MCF 10A (cell line): Measurements from ENCODE around the gene CERT1. TPM values are rescaled to one million over a fixed set of nuclear protein-coding genes. Genes with fewer than 3 reads are reported as not detected.
"Not testable (repeated sequence)": the region's sequence is repeated elsewhere in the genome, so short reads cannot be mapped to it uniquely, and the experiment has no call there.

Source experiments
- Bru-seq: library from RNA; stranded (reverse); fragments of 400-500 nt; gene quantifications from one replicate; lab custom pipeline; 2021; lab: Mats Ljungman, UMichigan
- BruChase-seq, 2 experiments: library from RNA; stranded (reverse); fragments of 400-500 nt; gene quantifications; one replicate each; lab custom pipeline; 2021; lab: Mats Ljungman, UMichigan
- BruUV-seq: library from RNA; stranded (reverse); fragments of 400-500 nt; replicated peaks from 2 replicates; lab custom pipeline; 2021; lab: Mats Ljungman, UMichigan
- CTCF ChIA-PET: fragments of 300-600 bp; sonication (Branson Sonifier 250); formaldehyde crosslinking; extraction: SDS; loops from one replicate; lab custom pipeline; 2021; ENCODE audit warnings: antibody characterized with exemption, inconsistent platforms; lab: Yijun Ruan, JAX
- POLR2A ChIA-PET: fragments of 300-600, 350-650 bp; sonication (Branson Sonifier 250); formaldehyde crosslinking; extraction: SDS; loops from one replicate; lab custom pipeline; 2020; ENCODE audit warnings: antibody characterized with exemption, inconsistent platforms; lab: Yijun Ruan, JAX
- DNase-seq: peaks from one replicate; pipeline ENCODE4 v3.0.0-alpha.2; 2018; ENCODE audit not compliant: unreplicated experiment
- H3K27ac Mint-ChIP-seq: one replicate; pipeline ENCODE4 v1.8.0; 2022; ENCODE audit warnings: mild to moderate bottlenecking, low read depth, mixed read lengths; ENCODE audit not compliant: unreplicated experiment
- H3K27me3 Mint-ChIP-seq: one replicate; pipeline ENCODE4 v1.8.0; 2022; ENCODE audit warnings: mixed read lengths; ENCODE audit not compliant: insufficient read depth, unreplicated experiment
- H3K36me3 Mint-ChIP-seq: one replicate; pipeline ENCODE4 v1.8.0; 2022; ENCODE audit warnings: mild to moderate bottlenecking, moderate library complexity, mixed read lengths; ENCODE audit not compliant: insufficient read depth, unreplicated experiment
- H3K4me1 Mint-ChIP-seq: one replicate; pipeline ENCODE4 v1.8.0; 2022; ENCODE audit warnings: mixed read lengths; ENCODE audit not compliant: insufficient read depth, unreplicated experiment
- H3K4me3 Mint-ChIP-seq: one replicate; pipeline ENCODE4 v1.8.0; 2022; ENCODE audit warnings: mild to moderate bottlenecking, moderate library complexity, mixed read lengths; ENCODE audit not compliant: unreplicated experiment
- H3K9me3 Mint-ChIP-seq: one replicate; pipeline ENCODE4 v1.8.0; 2022; ENCODE audit warnings: mixed read lengths; ENCODE audit not compliant: unreplicated experiment
- CTCF ChIP-seq: fragments of 200-600 bp; IDR thresholded peaks from one replicate; pipeline ENCODE4 v1.8.0; 2022; ENCODE audit warnings: antibody characterized with exemption, mild to moderate bottlenecking; ENCODE audit not compliant: unreplicated experiment
- intact Hi-C: fragments of 100-400 bp; cut with micrococcal nuclease; formaldehyde crosslinking; loops from 2 replicates; pipeline ENCODE4 v1.14.1; 2022
- long read RNA-seq: library from polyadenylated mRNA; stranded (forward); transcript quantifications from one replicate; pipeline ENCODE4 v2.0.0, GENCODE V29; 2022
- total RNA-seq: library from RNA; stranded (reverse); gene quantifications from 2 replicates; pipeline ENCODE4 v1.2.3, GENCODE V29; 2022

The CERT1 gene
- 19.6 and 21.7 TPM in 2 replicates for total RNA-seq
- Bru-seq, nascent RNA, result percentile 78 among the genes with signal in this experiment
- percentile 67 among the genes with signal in this experiment for BruChase-seq, experiment 1, labeled RNA remaining after a 6-hour chase
- percentile 74 among the genes with signal in this experiment for BruChase-seq, experiment 2, labeled RNA remaining after a 2-hour chase
- long read RNA-seq, full-length matches to known transcripts, result 30 of 35 reads
- long read RNA-seq, partial matches to known transcripts, result 0 of 35 reads
- long read RNA-seq, other reads (novel, unspliced or antisense), result 5 of 35 reads

- Mint-ChIP-seq H3K36me3 (no peaks in the 10 kb centered on the region), H3K27me3 (no peaks in the 10 kb centered on the region), H3K27ac (peak within 1 kb of the TSS; percentile 96), H3K4me1 (peaks cover 28% of the 10 kb centered on the region), H3K9me3 (no peaks in the 10 kb centered on the region), H3K4me3 (peak within 1 kb of the TSS; percentile 79)
- peak; percentile 98 for DNase-seq
- BruUV-seq, result TSS peak; percentile 55
- ChIA-PET POLR2A (interaction anchor here (0.6 to 5.4 kb wide), 25 partner anchors 9 to 1946 kb away, joined by 3 to 52 read pairs (median 4); partner anchors contain the start of genes ANKRA2, HMGCR, POC5 and UTP15), CTCF (interaction anchor here (0.6 to 0.7 kb wide), 2 partner anchors 168 to 464 kb away, joined by 3 to 4 read pairs; no protein-coding TSS in a partner anchor)
- intact Hi-C loops, result loop anchor here (2.0 to 5.0 kb wide), 3 partner anchors 56 to 175 kb away; partner anchors contain the start of gene HMGCR
- TF ChIP-seq CTCF, result no peak
Measured at GRCh38 chr5:75511435-75512382, at the start of gene CERT1, which contains the start of gene POLK. Gene CERT1, minus strand, starts transcription at chr5:75511629. Its CDS starts 422 bp downstream, at chr5:75511207. Gene POLK, plus strand, starts transcription at chr5:75511891.

- BruUV-seq, DNase-seq, H3K27me3 Mint-ChIP-seq, H3K36me3 Mint-ChIP-seq, CTCF ChIA-PET, POLR2A ChIA-PET, intact Hi-C loops, H3K27ac Mint-ChIP-seq, H3K4me3 Mint-ChIP-seq: not testable (repeated sequence)
- peaks cover 21% of the 10 kb centered on the region for H3K9me3 Mint-ChIP-seq
- H3K4me1 Mint-ChIP-seq, result peaks cover 15% of the 10 kb centered on the region
Measured at GRCh38 chr5:75560655-75561054, 49.2 kb upstream of the CERT1 start.

- POLR2A ChIA-PET, result interaction anchor here (0.6 to 0.9 kb wide), 2 partner anchors 49 to 639 kb away, joined by 3 to 5 read pairs; no protein-coding TSS in a partner anchor
- TF ChIP-seq CTCF, result no peak
- no TSS peak for BruUV-seq
- H3K9me3 Mint-ChIP-seq, result peaks cover 18% of the 10 kb centered on the region
- H3K36me3 Mint-ChIP-seq, result peaks cover 21% of the 10 kb centered on the region
- CTCF ChIA-PET, result interaction anchor here (0.6 kb wide), 1 partner anchor 774 kb away, joined by 3 read pairs; no protein-coding TSS in a partner anchor
- peaks cover 6% of the 10 kb centered on the region for H3K4me1 Mint-ChIP-seq
- no peak overlapping the region for H3K27ac Mint-ChIP-seq
- intact Hi-C loops, result no loop called here
- H3K27me3 Mint-ChIP-seq, result no peaks in the 10 kb centered on the region
- no peak overlapping the region for H3K4me3 Mint-ChIP-seq
- peak; percentile 19 for DNase-seq
Measured at GRCh38 chr5:75558981-75559632, 47.7 kb upstream of the CERT1 start.

GRCh38 chr5:75558221-75558620 lies 46.8 kb upstream of the CERT1 start:
- CTCF ChIA-PET, result interaction anchor here (0.5 to 0.6 kb wide), 3 partner anchors 868 to 1313 kb away, joined by 3 to 4 read pairs (median 4); no protein-coding TSS in a partner anchor
- peaks cover 28% of the 10 kb centered on the region for H3K36me3 Mint-ChIP-seq

More at GRCh38 chr5:75558221-75558620, 46.8 kb upstream of the CERT1 start:
- Mint-ChIP-seq H3K27me3 (no peaks in the 10 kb centered on the region), H3K4me3 (no peak overlapping the region), H3K4me1 (peaks cover 10% of the 10 kb centered on the region), H3K9me3 (peaks cover 9% of the 10 kb centered on the region), H3K27ac (no peak overlapping the region)
- intact Hi-C loops, result no loop called here
- BruUV-seq, result no TSS peak
- TF ChIP-seq CTCF, result no peak
- POLR2A ChIA-PET, result interaction anchor here (0.6 to 0.9 kb wide), 3 partner anchors 10 to 640 kb away, joined by 3 to 5 read pairs (median 3); no protein-coding TSS in a partner anchor
- DNase-seq, result no peak
